ENCODE results near the gene DEAF1. TPM values are rescaled to one million over a fixed set of nuclear protein-coding genes. Genes with fewer than 3 reads are reported as not detected.

Gene DEAF1
- total and polyA plus RNA-seq, 2 of the 13 experiments (the other 11 are each of a cell fraction or from before 2014, with no cell fraction given): 22.3 to 29.6 TPM

- TF ChIP-seq RBFOX2 (IDR thresholded peaks at IDR 0.05; ENCODE audit: low read depth, low read length) (peak; percentile 51; the same call in 1 of the 2 replicates), NFIC (IDR thresholded peaks at IDR 0.05; ENCODE audit: low read length) (no peak), KLF11 (CRISPR knock-in tag; IDR thresholded peaks at IDR 0.05) (no peak), ZNF264 (CRISPR knock-in tag; IDR thresholded peaks at IDR 0.05) (no peak), MIER3 (CRISPR knock-in tag; IDR thresholded peaks at IDR 0.05; ENCODE audit: borderline replicate concordance) (no peak), ZNF891 (CRISPR knock-in tag; IDR thresholded peaks at IDR 0.05) (0 out of 2 replicates have a peak, but pooled peaks have one; percentile 26), ZNF580 (CRISPR knock-in tag; IDR thresholded peaks at IDR 0.05; ENCODE audit: borderline replicate concordance, low read depth) (no peak), ETV6 (CRISPR knock-in tag; conservative IDR thresholded peaks at IDR 0.05) (no peak), GLI4 (CRISPR knock-in tag; IDR thresholded peaks at IDR 0.05; ENCODE audit: borderline replicate concordance) (no peak), SKI (IDR thresholded peaks at IDR 0.05; ENCODE audit: partially characterized antibody) (peak; percentile 49), NFRKB (IDR thresholded peaks at IDR 0.05) (no peak), BATF2 (CRISPR knock-in tag; IDR thresholded peaks at IDR 0.05) (no peak), ZNF17 (CRISPR knock-in tag; IDR thresholded peaks at IDR 0.05) (no peak), PHB2 (IDR thresholded peaks at IDR 0.05; ENCODE audit: partially characterized antibody) (no peak), PHF20 (CRISPR knock-in tag; IDR thresholded peaks at IDR 0.05) (no peak), TSC22D2 (CRISPR knock-in tag; IDR thresholded peaks at IDR 0.05; ENCODE audit: borderline replicate concordance) (no peak), NFE2L1 (CRISPR knock-in tag; IDR thresholded peaks at IDR 0.05; ENCODE audit: borderline replicate concordance) (no peak), FOXK1 (CRISPR knock-in tag; IDR thresholded peaks at IDR 0.05; ENCODE audit: borderline replicate concordance, low read depth) (no peak; the same call in 1 of the 2 replicates), ZNF777 (CRISPR knock-in tag; IDR thresholded peaks at IDR 0.05) (no peak), ZFX (CRISPR knock-in tag; IDR thresholded peaks at IDR 0.05; ENCODE audit: low read depth) (peak; percentile 86), ZNF24 (IDR thresholded peaks at IDR 0.05) (no peak), ZBTB8A (CRISPR knock-in tag; IDR thresholded peaks at IDR 0.05; ENCODE audit: borderline replicate concordance, low read depth) (no peak), ARID4A (CRISPR knock-in tag; IDR thresholded peaks at IDR 0.05; ENCODE audit: borderline replicate concordance) (peak; percentile 71), IKZF1 (IDR thresholded peaks at IDR 0.05) (no peak), ELF3 (CRISPR knock-in tag; IDR thresholded peaks at IDR 0.05) (no peak), BRF2 (CRISPR knock-in tag; IDR thresholded peaks at IDR 0.05) (no peak), ASH2L (IDR thresholded peaks at IDR 0.05; ENCODE audit: insufficient read length, low read depth, low read length) (peak; percentile 45)
These were observed 39.8 kb downstream of the DEAF1 start (continued) for GRCh38 chr11:655036-655726.
